Peyer's patch (tissue), 4 donors: ENCODE results near the gene CNGA2. TPM values are rescaled to one million over a fixed set of nuclear protein-coding genes. Genes with fewer than 3 reads are reported as not detected.

Experiments
- DNase-seq, 3 donors: peaks; one replicate each; pipeline ENCODE4 v3.0.0-alpha.2; 2017 to 2019
- H3K27ac ChIP-seq, 4 donors: fragments of 200-600 bp; sonication (generic); one replicate each; pipeline ENCODE4 v1.5.1; 2016 to 2019
- H3K27me3 ChIP-seq, 2 donors: fragments of 200-600 bp; sonication (generic); one replicate each; pipeline ENCODE4 v1.5.1; 2019
- H3K36me3 ChIP-seq, 3 donors: fragments of 200-600 bp; sonication (generic); one replicate each; pipeline ENCODE4 v1.5.1; 2016 to 2019
- H3K4me1 ChIP-seq, 4 donors: fragments of 200-600 bp; sonication (generic); one replicate each; pipeline ENCODE4 v1.5.1; 2016 to 2019
- H3K4me3 ChIP-seq, 4 donors: fragments of 200-600 bp; sonication (generic); 1 replicate in 3 of 4; 2 replicates in 1 of 4; pipeline ENCODE4 v1.5.1; 2016 to 2019; ENCODE audit warnings: mild to moderate bottlenecking in 1 of 4
- H3K9me3 ChIP-seq, 4 donors: fragments of 200-600 bp; sonication (generic); one replicate each; pipeline ENCODE4 v1.5.1; 2016 to 2019; ENCODE audit warnings: mild to moderate bottlenecking in 1 of 4
- POLR2A ChIP-seq, 2 donors: fragments of 450-650 bp; IDR thresholded peaks; one replicate each; pipeline ENCODE4 v1.5.1; 2017; ENCODE audit warnings: antibody characterized with exemption in 2 of 2, mild to moderate bottlenecking in 2 of 2, moderate library complexity in 2 of 2
- total RNA-seq, 4 donors: library from RNA; depleted of rRNA; stranded (reverse); fragments of >200 nt; gene quantifications; one replicate each; pipeline ENCODE4 v1.1.0, GENCODE V29; 2016
- TF ChIP-seq, protein P1 (sequence below), 6 experiments: fragments of 450-650 bp in 4 of 6; fragments of 200-600 bp in 2 of 6; sonication (generic) in 1 of 6; IDR thresholded peaks; one replicate each; pipeline ENCODE4 v1.5.1; 2017 to 2019; ENCODE audit warnings: antibody characterized with exemption in 6 of 6, mild to moderate bottlenecking in 3 of 6, moderate library complexity in 1 of 6

Gene CNGA2
- total RNA-seq, 4 donors from 2014 or later, result not detected

DNA sequence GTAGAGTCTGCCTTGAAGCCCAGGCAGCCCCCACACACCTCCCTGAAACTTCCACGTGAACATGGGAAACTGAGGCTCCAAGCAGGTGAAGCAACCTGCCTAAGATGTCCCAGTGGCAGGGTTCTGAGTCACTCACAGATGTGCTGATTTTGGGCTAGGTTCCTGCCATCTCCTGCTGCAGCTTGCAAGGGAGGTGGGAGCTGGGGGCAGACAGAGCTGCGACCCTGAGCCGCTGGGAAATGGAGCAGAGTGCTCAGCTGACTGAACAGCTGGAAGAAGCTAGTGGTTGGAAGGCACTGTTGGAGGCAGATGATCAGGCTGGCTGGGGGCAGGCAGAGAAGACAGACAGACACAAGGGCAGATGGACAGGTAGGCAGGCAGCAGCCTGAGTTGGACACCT, 22.3 kb upstream of the CNGA2 start:
- no peaks in the 10 kb centered on the region for H3K27me3 ChIP-seq
- no peak overlapping the region for H3K27ac ChIP-seq
- TF ChIP-seq, protein P1, sequence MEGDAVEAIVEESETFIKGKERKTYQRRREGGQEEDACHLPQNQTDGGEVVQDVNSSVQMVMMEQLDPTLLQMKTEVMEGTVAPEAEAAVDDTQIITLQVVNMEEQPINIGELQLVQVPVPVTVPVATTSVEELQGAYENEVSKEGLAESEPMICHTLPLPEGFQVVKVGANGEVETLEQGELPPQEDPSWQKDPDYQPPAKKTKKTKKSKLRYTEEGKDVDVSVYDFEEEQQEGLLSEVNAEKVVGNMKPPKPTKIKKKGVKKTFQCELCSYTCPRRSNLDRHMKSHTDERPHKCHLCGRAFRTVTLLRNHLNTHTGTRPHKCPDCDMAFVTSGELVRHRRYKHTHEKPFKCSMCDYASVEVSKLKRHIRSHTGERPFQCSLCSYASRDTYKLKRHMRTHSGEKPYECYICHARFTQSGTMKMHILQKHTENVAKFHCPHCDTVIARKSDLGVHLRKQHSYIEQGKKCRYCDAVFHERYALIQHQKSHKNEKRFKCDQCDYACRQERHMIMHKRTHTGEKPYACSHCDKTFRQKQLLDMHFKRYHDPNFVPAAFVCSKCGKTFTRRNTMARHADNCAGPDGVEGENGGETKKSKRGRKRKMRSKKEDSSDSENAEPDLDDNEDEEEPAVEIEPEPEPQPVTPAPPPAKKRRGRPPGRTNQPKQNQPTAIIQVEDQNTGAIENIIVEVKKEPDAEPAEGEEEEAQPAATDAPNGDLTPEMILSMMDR (IDR thresholded peaks at IDR 0.05), result no peak
- TF ChIP-seq POLR2A (IDR thresholded peaks at IDR 0.05), result no peak
- H3K36me3 ChIP-seq, result no peaks in the 10 kb centered on the region
- no peaks in the 10 kb centered on the region for H3K9me3 ChIP-seq
- peak in 1 of 3 donors; percentile 18 for DNase-seq
- H3K4me3 ChIP-seq, result no peak overlapping the region
- H3K4me1 ChIP-seq, result no peaks in the 10 kb centered on the region

DNA sequence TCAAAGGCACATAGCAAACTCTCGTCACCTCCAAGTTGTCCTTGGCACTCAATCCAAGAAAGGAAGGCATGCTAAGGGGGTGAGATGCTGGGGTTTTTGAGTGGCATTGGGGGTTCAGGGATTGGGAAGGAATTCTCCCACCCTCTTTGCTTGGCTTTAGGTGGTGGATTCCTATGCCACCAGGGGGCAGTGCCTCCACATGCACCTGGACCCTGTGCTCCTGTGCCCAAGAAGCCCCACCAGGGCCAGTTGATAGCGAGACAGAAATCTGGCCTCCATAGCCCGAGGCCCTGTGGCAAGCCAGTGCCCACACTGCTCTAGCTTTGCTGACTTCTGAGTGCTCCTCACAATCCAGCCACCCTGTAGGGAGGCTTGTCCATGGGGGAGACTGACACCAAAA, 20.7 kb upstream of the CNGA2 start:
- Histone ChIP-seq H3K27ac (no peak overlapping the region), H3K27me3 (no peaks in the 10 kb centered on the region), H3K4me1 (no peaks in the 10 kb centered on the region), H3K9me3 (no peaks in the 10 kb centered on the region), H3K36me3 (no peaks in the 10 kb centered on the region), H3K4me3 (no peak overlapping the region)
- no peak for TF ChIP-seq POLR2A (IDR thresholded peaks at IDR 0.05)
- TF ChIP-seq, protein P1 (IDR thresholded peaks at IDR 0.05), result peak in 3 of 6 experiments; percentile 10 to 21 (median 21)
- peak in 1 of 3 donors; percentile 43 for DNase-seq

- DNase-seq, result no peak
- H3K36me3 ChIP-seq, result no peaks in the 10 kb centered on the region
- H3K27ac ChIP-seq, result no peak overlapping the region
- no peaks in the 10 kb centered on the region for H3K9me3 ChIP-seq
- no peaks in the 10 kb centered on the region for H3K27me3 ChIP-seq
- no peaks in the 10 kb centered on the region for H3K4me1 ChIP-seq
- no peak for TF ChIP-seq POLR2A (IDR thresholded peaks at IDR 0.05)
- TF ChIP-seq, protein P1 (IDR thresholded peaks at IDR 0.05), result no peak
- no peak overlapping the region for H3K4me3 ChIP-seq
Measured at GRCh38 chrX:151714362-151714761, 20.2 kb upstream of the CNGA2 start.

DNA sequence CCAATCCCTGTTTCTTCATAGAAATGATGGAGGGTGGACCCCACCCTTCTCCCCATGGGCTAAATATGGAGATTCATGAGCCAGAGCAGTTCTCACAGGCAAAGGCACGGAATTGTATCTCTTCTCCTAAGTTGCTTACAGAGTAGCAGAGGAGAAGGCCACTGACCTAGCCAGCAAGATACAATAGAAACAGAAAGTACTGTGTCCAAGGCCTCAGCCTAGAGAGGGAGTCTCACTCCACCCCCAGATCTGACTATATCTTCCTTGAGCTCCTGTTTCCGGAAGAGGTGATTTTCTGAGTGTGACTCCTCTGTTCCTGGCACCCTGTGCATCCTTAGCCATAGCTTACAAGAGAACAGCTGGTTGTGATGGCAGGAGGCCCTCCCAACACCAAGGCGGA, 18.8 kb upstream of the CNGA2 start, which contains the start of gene FATE1:
Gene FATE1 (plus strand): TSS at position 284 of the 400 bp plus-strand sequence. CDS start 85 bp downstream, at position 369.
- Histone ChIP-seq H3K4me3 (no peak within 1 kb of the TSS), H3K27ac (no peak within 1 kb of the TSS), H3K4me1 (no peaks in the 10 kb centered on the region), H3K9me3 (no peaks in the 10 kb centered on the region), H3K36me3 (no peaks in the 10 kb centered on the region), H3K27me3 (no peaks in the 10 kb centered on the region)
- TF ChIP-seq, protein P1 (IDR thresholded peaks at IDR 0.05), result no peak
- no peak for TF ChIP-seq POLR2A (IDR thresholded peaks at IDR 0.05)
- DNase-seq, result no peak

DNA sequence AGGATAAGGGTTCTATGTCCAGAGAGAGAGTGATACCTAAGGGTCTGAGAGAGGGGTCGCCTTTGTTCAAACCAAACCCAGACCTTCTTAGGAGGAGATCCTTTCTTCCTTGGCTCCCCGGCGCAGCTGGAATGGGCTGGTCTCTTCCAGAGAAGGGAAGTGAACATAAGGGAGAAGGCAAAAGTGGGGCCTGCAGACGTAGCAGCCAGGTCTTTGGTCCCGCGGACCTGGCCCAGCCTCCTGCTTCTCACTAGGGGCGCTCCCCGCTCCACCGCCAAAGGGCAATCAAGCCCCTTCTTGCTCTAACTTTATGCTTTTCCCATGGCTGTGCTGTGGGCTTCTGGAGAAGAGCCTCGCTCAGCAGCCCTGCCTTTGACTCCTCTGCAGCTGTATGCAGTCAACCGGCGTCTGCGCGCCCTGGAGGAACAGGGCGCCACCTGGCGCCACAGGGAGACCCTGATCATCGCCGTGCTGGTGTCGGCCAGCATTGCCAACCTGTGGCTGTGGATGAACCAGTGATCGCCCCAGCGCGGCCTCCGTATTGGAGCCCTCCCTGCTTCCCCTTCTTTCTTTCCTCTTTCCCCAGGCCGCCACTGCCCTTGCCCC, 12.2 kb upstream of the CNGA2 start:
- Histone ChIP-seq H3K4me1 (no peaks in the 10 kb centered on the region), H3K27me3 (no peaks in the 10 kb centered on the region), H3K36me3 (no peaks in the 10 kb centered on the region), H3K4me3 (no peak overlapping the region), H3K9me3 (no peaks in the 10 kb centered on the region), H3K27ac (no peak overlapping the region)
- TF ChIP-seq, protein P1 (IDR thresholded peaks at IDR 0.05), result peak in 3 of 6 experiments; percentile 18 to 23 (median 21)
- no peak for TF ChIP-seq POLR2A (IDR thresholded peaks at IDR 0.05)
- DNase-seq, result peak in 2 of 3 donors; percentile 47 to 48
